IMR-90 (cell line): ENCODE results near the gene OTULINL. TPM values are rescaled to one million over a fixed set of nuclear protein-coding genes. Genes with fewer than 3 reads are reported as not detected.

Experiments used
- ATAC-seq: fragments of 200-7000 bp; cut with Tn5 transposase; 2 replicates; pipeline ENCODE4 v1.9.1; 2020; ENCODE audit warnings: low read depth, mild to moderate bottlenecking, moderate library complexity
- BruUV-seq: library from RNA; stranded (reverse); fragments of 400-500 nt; replicated peaks from 2 replicates; lab custom pipeline; 2021; lab: Mats Ljungman, UMichigan
- CTCF ChIA-PET: fragments of 300-600 bp; formaldehyde crosslinking; extraction: SDS; loops from one replicate; lab custom pipeline; 2021; ENCODE audit warnings: antibody characterized with exemption; lab: Yijun Ruan, JAX
- POLR2A ChIA-PET: fragments of 300-600 bp; sonication (Branson Sonifier 250); formaldehyde crosslinking; loops from one replicate; lab custom pipeline; 2022; ENCODE audit warnings: antibody characterized with exemption; ENCODE audit not compliant: unreplicated experiment; lab: Charles Lee
- DNase-seq: peaks from one replicate; pipeline ENCODE4 v3.0.0; 2013
- H2AFZ ChIP-seq: replicated peaks from 2 replicates; pipeline ENCODE3; 2013; ENCODE audit warnings: low read length, mild to moderate bottlenecking; ENCODE audit not compliant: poor library complexity
- H2AK5ac ChIP-seq: 2 replicates; pipeline ENCODE4 v1.6.1; 2013; ENCODE audit warnings: low read depth, low read length, inconsistent platforms
- H2AK9ac ChIP-seq: replicated peaks from 2 replicates; pipeline ENCODE3; 2013; ENCODE audit warnings: mild to moderate bottlenecking, low read depth, low read length, moderate library complexity; ENCODE audit not compliant: poor library complexity
- H2BK120ac ChIP-seq: 2 replicates; pipeline ENCODE4 v1.6.1; 2013; ENCODE audit warnings: low read depth, low read length, inconsistent platforms
- H2BK15ac ChIP-seq: 3 replicates; pipeline ENCODE4 v1.6.1; 2013; ENCODE audit warnings: low read depth, low read length, inconsistent platforms
- H2BK20ac ChIP-seq: 2 replicates; pipeline ENCODE4 v1.6.1; 2013; ENCODE audit warnings: low read depth, mild to moderate bottlenecking, inconsistent platforms, low read length, moderate library complexity
- H2BK5ac ChIP-seq: 2 replicates; pipeline ENCODE4 v1.6.1; 2013; ENCODE audit warnings: mild to moderate bottlenecking, low read depth, low read length, inconsistent platforms; ENCODE audit not compliant: poor library complexity, severe bottlenecking
- H3K14ac ChIP-seq: replicated peaks from 2 replicates; pipeline ENCODE4 v1.6.1; 2013; ENCODE audit warnings: low read depth, low read length, inconsistent platforms
- H3K18ac ChIP-seq: 2 replicates; pipeline ENCODE4 v1.6.1; 2013; ENCODE audit warnings: low read depth, low read length, control low read depth
- H3K23ac ChIP-seq: 2 replicates; pipeline ENCODE4 v1.6.1; 2013; ENCODE audit warnings: low read depth, low read length, inconsistent platforms
- H3K27ac ChIP-seq: 2 replicates; pipeline ENCODE4 v1.5.1; 2013; ENCODE audit warnings: mild to moderate bottlenecking, control low read depth, low read length; ENCODE audit not compliant: insufficient read depth
- H3K27me3 ChIP-seq: 2 replicates; pipeline ENCODE4 v1.6.1; 2013; ENCODE audit warnings: low read length; ENCODE audit not compliant: control insufficient read depth, insufficient read depth
- H3K36me3 ChIP-seq: 2 replicates; pipeline ENCODE4 v1.6.1; 2013; ENCODE audit warnings: low read length, mixed read lengths; ENCODE audit not compliant: control insufficient read depth, insufficient read depth
- H3K4ac ChIP-seq: 2 replicates; pipeline ENCODE4 v1.6.1; 2013; ENCODE audit warnings: low read depth, low read length, inconsistent platforms
- H3K4me1 ChIP-seq: 2 replicates; pipeline ENCODE4 v1.6.1; 2013; ENCODE audit warnings: low read length, mixed read lengths; ENCODE audit not compliant: control insufficient read depth, insufficient read depth
- H3K4me2 ChIP-seq: 2 replicates; pipeline ENCODE4 v1.6.1; 2013; ENCODE audit warnings: low read depth, mild to moderate bottlenecking, control low read depth, low read length, moderate library complexity
- H3K4me3 ChIP-seq: 2 replicates; pipeline ENCODE4 v1.5.1; 2013; ENCODE audit warnings: low read depth, mild to moderate bottlenecking, control low read depth, low read length, moderate library complexity; ENCODE audit not compliant: insufficient read depth
- H3K56ac ChIP-seq: 2 replicates; pipeline ENCODE4 v1.6.1; 2013; ENCODE audit warnings: low read length, inconsistent platforms; ENCODE audit not compliant: insufficient read depth; ENCODE audit errors: extremely low read depth
- H3K79me1 ChIP-seq, 2 experiments: 2 replicates each; pipeline ENCODE4 v1.6.1; 2013; ENCODE audit warnings: low read length in 2 of 2, inconsistent platforms in 1 of 2, low read depth in 1 of 2
- H3K9ac ChIP-seq: 2 replicates; pipeline ENCODE4 v1.6.1; 2013; ENCODE audit warnings: low read depth, low read length, control low read depth
- H3K9me1 ChIP-seq: 2 replicates; pipeline ENCODE4 v1.6.1; 2013; ENCODE audit warnings: low read length, inconsistent platforms; ENCODE audit not compliant: insufficient read depth
- H3K9me3 ChIP-seq: 2 replicates; pipeline ENCODE4 v1.6.1; 2013; ENCODE audit warnings: low read length; ENCODE audit not compliant: control insufficient read depth, insufficient read depth
- H4K20me1 ChIP-seq: 2 replicates; pipeline ENCODE4 v1.6.1; 2013; ENCODE audit warnings: low read length, inconsistent platforms; ENCODE audit not compliant: insufficient read depth
- H4K5ac ChIP-seq: 2 replicates; pipeline ENCODE4 v1.6.1; 2013; ENCODE audit warnings: mild to moderate bottlenecking, low read depth, low read length, control low read depth
- H4K8ac ChIP-seq, 2 experiments: 2 replicates each; pipeline ENCODE4 v1.6.1; 2013; ENCODE audit warnings: low read depth in 2 of 2, low read length in 2 of 2, control low read depth in 1 of 2, inconsistent platforms in 1 of 2
- H4K91ac ChIP-seq: 2 replicates; pipeline ENCODE4 v1.6.1; 2013; ENCODE audit warnings: low read depth, low read length, inconsistent platforms; ENCODE audit not compliant: insufficient read depth
- CEBPB ChIP-seq: IDR thresholded peaks from 2 replicates; pipeline ENCODE4 v1.6.1; 2012; ENCODE audit warnings: low read depth, low read length, improper control_type of control experiment
- ELK1 ChIP-seq: fragments of 150-350 bp; IDR thresholded peaks from 2 replicates; pipeline ENCODE4 v1.6.1; 2016; ENCODE audit warnings: low read depth, mild to moderate bottlenecking, low read length, moderate library complexity, borderline replicate concordance
- WGBS, 2 experiments: methylation state at CpG; one replicate each; pipeline versions ENCODE4 v1.1.5 to v1.1.7; 2013; ENCODE audit warnings: missing lambda C conversion rate in 2 of 2; ENCODE audit not compliant: insufficient read length in 1 of 2; ENCODE audit errors: extremely low coverage in 2 of 2; 5-methylcytosine and 5-hydroxymethylcytosine counted together
- dilution Hi-C: fragments of 300-500 bp; cut with HindIII; formaldehyde crosslinking; loops from one replicate; pipeline ENCODE4 v1.14.3; 2018; ENCODE audit warnings: low sequenced_read_pairs; ENCODE audit not compliant: unreplicated experiment
- in situ Hi-C: fragments of 300-500 bp; cut with MboI; formaldehyde crosslinking; loops from 3 replicates; pipeline ENCODE4 v1.14.3; 2019; ENCODE audit warnings: low sequenced_read_pairs, inconsistent platforms, mixed read lengths
- intact Hi-C: fragments of 100-400 bp; cut with micrococcal nuclease; formaldehyde crosslinking; loops from 2 replicates; pipeline ENCODE4 v1.10.0; 2022
- polyA plus RNA-seq, 3 experiments: library from polyadenylated mRNA; depleted of rRNA; stranded (reverse); fragments of >200 nt; gene quantifications; 2 replicates each; pipeline ENCODE4 v1.2.3, GENCODE V29; 2012; ENCODE audit warnings: low replicate concordance in 1 of 3
- total RNA-seq: library from RNA; depleted of rRNA; stranded (reverse); fragments of >200 nt; gene quantifications from 2 replicates; pipeline ENCODE4 v1.2.3, GENCODE V29; 2012

OTULINL gene
- total and polyA plus RNA-seq, 2 of the 4 experiments (the other 2 are of a cell fraction), result 0.09 to 0.18 TPM

- DNase-seq, result no peak
- 0 out of 2 replicates have a peak, but pooled peaks cover 2% of the 10 kb centered on the region for H3K9me3 ChIP-seq
- no peak overlapping the region for H3K14ac ChIP-seq
- no peak overlapping the region for H3K27ac ChIP-seq
- no peaks in the 10 kb centered on the region for H3K36me3 ChIP-seq
- H4K20me1 ChIP-seq, result 0 out of 2 replicates have a peak, but pooled peaks cover 3% of the 10 kb centered on the region
- no peaks in the 10 kb centered on the region for H3K4me1 ChIP-seq
- no peak overlapping the region for H3K23ac ChIP-seq
- no peak overlapping the region for H3K9ac ChIP-seq
- H3K79me1 ChIP-seq, result no peaks in the 10 kb centered on the region
- H3K56ac ChIP-seq, result no peak overlapping the region
- H2AK9ac ChIP-seq, result no peak overlapping the region
- no peak overlapping the region for H2AFZ ChIP-seq
- H3K18ac ChIP-seq, result no peak overlapping the region
- H4K8ac ChIP-seq, result no peak overlapping the region
- H3K4me2 ChIP-seq, result no peak overlapping the region
- ChIA-PET POLR2A (no interaction called here), CTCF (no interaction called here)
- no peak for ATAC-seq
- no peak overlapping the region for H3K4me3 ChIP-seq
- WGBS, 2 experiments, result no CpG with 5 or more reads among the region's 2 CpGs
- TF ChIP-seq CEBPB (0 out of 2 replicates have a peak, but pooled peaks have one; percentile 18), ELK1 (no peak)
- H4K5ac ChIP-seq, result no peak overlapping the region
- intact Hi-C loops, result no loop called here
- dilution Hi-C loops, result no loop called here
- H3K9me1 ChIP-seq, result 0 out of 2 replicates have a peak, but pooled peaks cover 2% of the 10 kb centered on the region
- in situ Hi-C loops, result no loop called here
- H2BK5ac ChIP-seq, result no peak overlapping the region
- H3K4ac ChIP-seq, result no peak overlapping the region
- no TSS peak for BruUV-seq
- H2BK15ac ChIP-seq, result no peak overlapping the region
- no peak overlapping the region for H2BK20ac ChIP-seq
- H4K91ac ChIP-seq, result no peak overlapping the region
- peaks cover 40% of the 10 kb centered on the region for H3K27me3 ChIP-seq
- no peak overlapping the region for H2BK120ac ChIP-seq
- H2AK5ac ChIP-seq, result no peak overlapping the region
Measured at GRCh38 chr5:14588145-14588544, 6.6 kb downstream of the OTULINL start.
